Head of caudate nucleus (tissue), 42 donors: ENCODE data around the gene KIAA0513.
"Not testable (repeated sequence)": the region's sequence is repeated elsewhere in the genome, so short reads cannot be mapped to it uniquely, and the experiment has no call there.

ENCODE experiments used
- DNase-seq, 42 donors: peaks; one replicate each; pipeline versions ENCODE4 v3.0.0 to v3.0.0-alpha.2; 2020 to 2021; ENCODE audit warnings: mixed read lengths in 7 of 42
- intact Hi-C: fragments of 100-400 bp; cut with DNase I; formaldehyde crosslinking; loops from one replicate; pipeline ENCODE4 v1.15.0; 2022

The KIAA0513 gene

DNA sequence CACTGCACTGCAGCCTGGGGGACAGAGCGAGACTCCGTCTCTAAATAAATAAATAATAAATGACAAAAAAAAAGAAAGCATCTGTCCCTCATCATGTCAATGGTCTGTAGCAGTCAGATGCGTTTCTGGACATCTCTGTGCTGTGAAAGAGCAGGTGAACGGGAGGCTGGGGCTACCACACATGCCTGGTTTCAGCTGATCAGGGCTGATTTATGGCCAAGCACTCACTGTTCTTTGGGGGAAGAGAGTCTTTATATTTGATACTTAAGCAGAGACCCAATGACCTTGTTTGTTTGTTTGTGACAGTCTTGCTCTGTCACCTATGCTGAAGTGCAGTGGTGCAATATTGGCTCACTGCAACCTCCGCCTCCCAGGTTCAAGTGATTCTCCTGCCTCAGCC lies 17.5 kb downstream of the KIAA0513 start:
- intact Hi-C loops: no loop called here

DNA sequence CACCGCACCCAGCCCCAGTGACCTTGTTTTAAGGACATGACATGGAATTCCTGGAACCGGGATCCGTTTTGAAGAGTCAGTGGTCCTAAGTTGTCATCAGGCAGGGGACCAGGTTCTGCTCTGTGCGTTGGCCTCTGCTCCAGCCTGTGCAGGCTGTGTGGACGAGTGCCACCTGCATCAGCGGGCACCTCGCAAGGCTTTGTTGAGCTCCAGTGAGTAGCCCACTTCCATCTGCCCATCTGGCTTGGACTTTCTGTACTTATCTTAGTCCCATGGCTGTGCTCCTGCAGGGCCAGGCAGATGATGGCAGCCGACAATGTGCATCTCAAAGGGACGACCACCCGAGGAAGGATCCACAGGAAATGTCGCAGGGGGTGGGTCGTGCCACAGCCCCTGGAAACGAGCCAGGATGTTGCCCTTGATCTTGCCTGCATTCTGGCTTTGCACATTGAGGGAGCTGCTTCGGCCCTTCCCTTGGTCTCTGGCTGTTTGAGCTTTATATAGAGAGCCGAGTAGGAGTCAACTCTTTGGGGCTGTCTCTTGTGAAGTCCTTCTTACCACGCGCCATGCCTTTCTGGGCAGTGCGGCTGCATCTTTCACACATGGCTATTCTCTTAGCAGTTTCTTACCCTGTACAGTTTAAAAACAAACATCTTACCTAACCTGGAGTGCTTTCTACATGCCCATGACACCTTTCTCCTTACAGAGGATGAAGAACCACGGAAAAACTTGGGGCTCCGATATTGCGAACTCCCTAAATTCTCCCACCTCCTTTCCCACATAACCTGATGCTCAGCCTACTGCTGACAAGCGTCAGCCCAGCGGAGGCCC lies 18.3 kb downstream of the KIAA0513 start:
- no peak for DNase-seq
- intact Hi-C loops: no loop called here

More for the DNA sequence above, 17.5 kb downstream of the KIAA0513 start:
- no peak for DNase-seq

DNA sequence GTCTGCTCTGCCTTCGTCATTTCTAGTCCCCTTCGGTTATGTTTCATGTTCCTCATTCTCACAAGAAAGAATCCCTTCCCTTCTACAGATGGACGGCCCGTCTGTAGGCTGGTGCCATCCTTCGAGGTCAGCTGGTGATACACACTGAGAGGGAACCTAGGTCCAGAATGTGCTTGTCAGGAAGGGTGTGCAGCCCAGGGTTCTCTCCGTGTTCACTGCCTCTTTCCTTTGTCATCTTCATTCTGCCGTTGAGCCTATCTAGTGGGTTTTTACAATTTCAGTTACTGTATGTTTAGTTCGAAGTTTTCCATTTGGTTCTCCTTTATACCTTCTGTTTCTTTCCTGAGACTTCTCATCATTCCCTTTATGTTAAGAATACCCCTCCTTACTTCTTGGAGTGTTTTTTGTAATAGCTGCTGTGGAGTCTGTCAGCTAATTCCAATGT lies 18.9 kb downstream of the KIAA0513 start:
- peak in 3 of 42 donors; percentile 15 to 39 (median 24) for DNase-seq
- intact Hi-C loops: no loop called here

DNA sequence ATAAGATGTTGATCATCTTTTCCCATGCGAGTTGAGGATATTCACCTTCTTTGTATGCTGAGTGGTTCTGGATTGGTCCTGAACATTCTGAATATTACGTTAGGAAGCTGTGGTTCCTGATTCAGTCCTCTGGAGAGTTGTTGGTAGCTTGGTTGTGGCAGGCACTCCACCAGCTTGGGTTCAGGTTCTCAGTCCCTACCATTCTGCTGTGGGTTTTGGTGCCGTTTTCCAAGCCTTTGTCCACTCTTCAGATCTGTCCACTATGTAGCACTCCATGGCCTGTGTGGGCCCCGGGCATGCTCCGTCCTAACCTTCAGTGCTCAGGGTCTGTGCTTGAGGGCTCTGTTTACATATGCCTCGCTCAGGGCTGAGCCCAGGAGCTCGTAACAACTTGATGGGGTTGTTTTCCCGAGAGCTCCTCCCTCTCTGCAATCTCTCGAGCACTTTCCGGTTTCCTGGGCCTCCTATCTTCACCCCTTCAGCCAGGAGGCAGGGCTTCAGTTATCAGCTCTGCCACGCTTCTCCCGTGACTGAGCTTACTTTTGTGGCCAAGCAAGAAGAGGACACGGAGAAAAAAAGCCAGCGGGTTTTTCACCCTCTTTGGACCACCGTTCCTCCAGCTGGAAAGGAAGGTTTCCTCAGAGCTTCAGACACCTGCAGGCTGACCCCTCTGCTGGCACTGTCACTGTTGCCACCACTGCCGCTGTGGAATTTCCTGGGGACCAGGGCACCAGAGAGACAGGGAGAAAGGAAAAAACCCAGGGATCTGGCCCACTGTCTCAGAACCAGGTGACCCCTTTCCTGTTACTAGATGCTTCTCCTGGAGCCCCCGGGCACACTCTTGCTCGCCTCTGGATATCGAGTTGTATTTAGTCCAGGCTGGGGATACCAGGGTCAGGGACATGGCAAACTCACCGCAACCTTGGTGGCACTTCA lies 19.6 kb downstream of the KIAA0513 start:
- no peak for DNase-seq
- intact Hi-C loops: no loop called here

DNA sequence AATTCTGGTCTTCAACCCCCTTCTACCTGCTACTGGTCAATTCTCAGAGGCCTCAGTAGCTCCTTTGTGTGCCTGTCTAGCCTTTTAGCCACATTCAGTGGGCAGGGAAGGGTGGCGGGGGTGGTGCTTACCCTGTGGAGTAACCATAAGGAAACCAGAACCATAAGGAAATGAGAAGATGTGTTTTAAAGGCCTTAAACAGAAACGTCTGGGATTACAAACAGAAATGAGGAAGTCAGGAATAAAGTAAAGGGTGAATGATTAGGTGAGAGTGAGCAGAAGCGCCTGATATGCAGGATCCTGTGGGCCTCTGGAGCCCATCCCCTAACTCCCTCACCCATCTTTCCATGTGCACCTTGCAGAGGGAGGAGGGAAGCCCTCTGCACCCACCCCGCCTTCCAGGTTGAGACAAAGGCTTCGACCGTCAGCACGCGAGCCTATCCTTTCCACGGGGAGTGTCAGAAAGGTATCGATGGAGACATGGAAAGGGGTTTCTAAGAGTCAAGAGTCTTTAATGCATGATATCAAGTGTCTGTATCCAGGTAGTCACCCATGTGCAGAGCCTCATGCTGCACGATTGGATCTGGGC lies 20.4 kb downstream of the KIAA0513 start:
- intact Hi-C loops: no loop called here
- DNase-seq: no peak

DNA sequence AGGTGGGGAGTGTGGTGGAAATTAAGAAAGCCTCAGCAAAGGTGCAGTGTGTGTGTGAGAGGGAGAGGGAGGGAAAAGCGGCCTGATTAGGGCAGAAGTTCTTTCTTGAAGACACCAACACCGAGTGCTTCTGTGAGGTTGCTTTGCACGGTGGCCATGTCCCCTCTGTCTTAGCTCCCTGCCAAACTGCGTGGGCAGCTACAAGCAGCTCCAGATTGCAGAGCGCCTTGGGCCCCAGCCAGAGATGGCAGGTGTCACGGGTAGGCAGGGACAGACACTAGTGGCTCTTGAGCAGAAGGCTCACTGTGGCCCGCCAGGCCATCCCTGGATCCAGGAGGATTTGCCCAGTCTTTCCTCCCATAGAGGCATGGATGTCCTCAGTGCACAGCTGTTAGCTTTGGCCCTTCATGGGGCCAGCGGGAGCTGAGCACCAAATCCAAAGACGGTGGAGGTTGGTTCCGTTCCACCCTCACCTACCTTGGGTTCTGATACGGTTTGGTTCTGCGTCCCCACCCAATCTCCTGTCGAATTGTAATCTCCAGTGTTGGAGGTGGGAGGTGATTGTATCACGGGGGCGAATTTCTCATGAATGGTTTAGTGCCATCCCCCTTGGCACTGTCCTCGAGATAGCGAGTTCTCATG lies 21.4 kb downstream of the KIAA0513 start:
- intact Hi-C loops: no loop called here

DNA sequence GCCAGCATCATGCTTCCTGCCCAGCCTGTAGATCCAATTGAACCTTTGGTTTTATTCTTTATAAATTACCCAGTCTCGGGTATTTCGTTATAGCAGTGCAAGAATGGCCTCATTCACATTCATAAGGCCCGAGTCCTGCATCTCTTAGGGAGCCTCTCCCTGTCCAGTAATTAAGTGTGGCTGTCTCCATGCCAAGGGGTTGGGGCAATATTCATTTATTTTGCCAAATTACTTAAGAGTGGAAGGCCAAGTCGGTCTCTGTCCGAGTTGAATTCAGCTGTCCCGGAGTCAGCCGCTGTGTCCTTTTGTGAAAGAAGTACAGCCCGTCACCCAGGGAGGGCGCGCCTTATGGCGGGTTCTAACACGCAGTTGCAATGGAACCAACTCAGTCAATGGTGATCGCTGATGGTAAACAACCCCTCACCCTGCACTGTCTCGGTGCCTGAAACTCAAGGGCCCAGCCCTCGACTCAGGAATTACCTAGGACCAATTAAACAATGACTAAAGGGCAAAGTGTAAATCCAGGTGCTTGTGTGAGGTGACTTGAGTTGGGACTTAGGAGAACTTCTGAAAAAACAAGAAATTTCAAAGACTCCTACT lies 22.2 kb downstream of the KIAA0513 start:
- intact Hi-C loops: no loop called here

More for the DNA sequence above, 21.4 kb downstream of the KIAA0513 start:
- DNase-seq: peak in 5 of 42 donors; percentile 22 to 45 (median 32)

DNA sequence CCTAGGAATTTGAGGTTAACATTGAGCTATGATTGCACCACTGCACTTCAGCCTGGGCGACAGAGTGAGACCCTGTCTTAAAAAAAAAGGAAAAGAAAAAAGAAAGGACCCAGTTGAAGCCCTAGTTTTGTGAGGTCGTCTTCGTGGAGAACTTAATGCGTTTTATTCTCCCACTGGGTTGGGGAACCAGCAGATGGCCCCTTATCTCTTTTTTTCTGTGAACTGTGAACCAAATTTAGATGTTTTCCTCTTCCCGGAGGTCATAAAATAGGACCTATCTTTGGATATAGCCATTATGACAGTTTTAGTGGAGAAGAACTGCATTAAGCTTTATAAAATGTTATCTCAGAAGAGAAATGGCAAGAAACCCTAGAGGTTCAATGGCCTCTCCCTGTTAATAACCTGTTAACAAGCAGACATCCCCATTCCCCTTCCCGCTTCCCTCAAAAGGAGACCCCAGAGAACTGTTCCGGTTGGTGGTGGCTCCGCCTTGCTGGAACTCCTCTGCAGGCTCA lies 23.5 kb downstream of the KIAA0513 start:
- intact Hi-C loops: no loop called here
- DNase-seq: no peak

More for the DNA sequence above, 22.2 kb downstream of the KIAA0513 start:
- peak in 1 of 42 donors; percentile 43 for DNase-seq

DNA sequence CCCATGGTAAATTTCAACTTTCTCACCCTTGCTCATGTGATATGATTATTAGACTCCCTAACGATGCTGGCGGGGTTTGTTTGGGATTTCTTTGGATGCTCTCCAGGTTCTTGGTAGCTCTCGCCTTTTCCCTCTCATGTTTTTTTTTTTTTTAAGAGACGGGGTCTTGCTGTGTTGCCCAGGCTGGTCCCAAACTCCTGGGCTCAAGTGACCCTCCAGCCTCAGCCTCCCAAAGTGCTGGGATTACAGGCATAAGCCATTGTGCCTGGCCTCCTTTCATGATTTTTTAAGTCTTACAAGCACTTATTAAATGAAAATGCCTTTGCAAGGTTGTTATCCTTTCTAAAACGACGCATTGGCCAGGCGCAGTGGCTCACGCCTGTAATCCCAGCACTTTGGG lies 24.1 kb downstream of the KIAA0513 start:
- intact Hi-C loops: no loop called here
- DNase-seq: no peak

DNA sequence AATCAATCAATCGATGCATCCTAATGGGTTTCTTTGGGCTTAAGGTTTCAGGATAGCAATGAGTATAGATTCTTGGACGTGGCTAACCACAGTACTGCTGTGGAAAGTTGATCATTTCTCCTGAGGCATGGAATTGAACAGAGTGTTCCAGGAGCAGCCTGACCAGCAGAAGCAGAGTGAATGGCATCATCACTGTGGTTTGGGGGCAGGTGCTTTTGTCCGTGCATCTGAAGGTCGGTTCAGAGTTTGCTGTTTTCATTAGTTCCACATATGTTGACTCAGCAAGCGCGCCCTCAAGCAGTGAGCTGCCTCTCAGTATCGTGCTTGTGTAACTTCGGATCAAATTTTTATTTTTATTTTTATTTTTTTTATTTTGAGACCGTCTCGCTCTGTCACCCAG lies 24.9 kb downstream of the KIAA0513 start:
- intact Hi-C loops: no loop called here
- DNase-seq: no peak

DNA sequence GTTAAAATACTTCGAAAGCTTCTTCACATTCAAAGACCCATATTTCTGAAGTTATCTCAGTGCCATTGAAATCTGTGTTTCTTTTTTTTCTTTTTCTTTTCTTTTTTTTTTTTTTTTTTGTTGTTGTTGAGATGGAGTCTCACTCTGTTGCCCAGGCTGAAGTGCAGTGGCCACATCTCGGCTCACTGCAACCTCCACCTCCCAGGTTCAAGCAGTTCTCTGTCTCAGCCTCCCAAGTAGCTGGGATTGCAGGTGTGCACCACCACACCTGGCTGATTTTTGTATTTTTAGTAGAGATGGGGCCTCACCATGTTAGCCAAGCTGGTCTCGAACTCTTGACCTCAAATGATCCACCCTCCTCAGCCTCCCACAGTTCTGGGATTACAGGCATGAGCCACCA lies 26.7 kb downstream of the KIAA0513 start:
- DNase-seq, intact Hi-C loops: not testable (repeated sequence)

DNA sequence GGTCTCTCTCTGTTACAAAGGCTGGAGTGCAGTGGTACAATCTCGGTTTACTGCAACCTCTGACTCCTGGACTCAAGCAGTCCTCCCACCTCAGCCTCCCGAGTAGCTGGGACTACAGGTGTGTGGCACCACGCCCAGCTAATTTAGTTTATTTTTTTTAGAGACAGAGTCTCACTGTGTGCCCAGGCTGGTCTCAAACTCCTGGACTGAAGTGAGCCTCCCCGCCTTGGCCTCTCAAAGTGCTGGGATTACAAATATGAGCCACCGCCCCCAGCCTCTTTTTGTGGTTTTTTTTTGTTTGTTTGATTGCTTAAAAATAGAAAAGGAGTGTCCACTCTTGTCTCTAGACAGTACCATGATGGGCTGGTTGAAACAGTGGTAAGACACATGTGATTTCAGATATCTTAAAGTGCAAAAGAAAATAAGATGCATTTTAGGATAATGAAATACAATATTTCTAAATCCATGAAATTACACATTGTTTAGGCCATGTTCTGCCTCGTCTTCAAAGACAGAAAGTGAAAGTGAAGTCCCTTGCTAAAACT lies 27.4 kb downstream of the KIAA0513 start:
- DNase-seq: no peak
- intact Hi-C loops: no loop called here

DNA sequence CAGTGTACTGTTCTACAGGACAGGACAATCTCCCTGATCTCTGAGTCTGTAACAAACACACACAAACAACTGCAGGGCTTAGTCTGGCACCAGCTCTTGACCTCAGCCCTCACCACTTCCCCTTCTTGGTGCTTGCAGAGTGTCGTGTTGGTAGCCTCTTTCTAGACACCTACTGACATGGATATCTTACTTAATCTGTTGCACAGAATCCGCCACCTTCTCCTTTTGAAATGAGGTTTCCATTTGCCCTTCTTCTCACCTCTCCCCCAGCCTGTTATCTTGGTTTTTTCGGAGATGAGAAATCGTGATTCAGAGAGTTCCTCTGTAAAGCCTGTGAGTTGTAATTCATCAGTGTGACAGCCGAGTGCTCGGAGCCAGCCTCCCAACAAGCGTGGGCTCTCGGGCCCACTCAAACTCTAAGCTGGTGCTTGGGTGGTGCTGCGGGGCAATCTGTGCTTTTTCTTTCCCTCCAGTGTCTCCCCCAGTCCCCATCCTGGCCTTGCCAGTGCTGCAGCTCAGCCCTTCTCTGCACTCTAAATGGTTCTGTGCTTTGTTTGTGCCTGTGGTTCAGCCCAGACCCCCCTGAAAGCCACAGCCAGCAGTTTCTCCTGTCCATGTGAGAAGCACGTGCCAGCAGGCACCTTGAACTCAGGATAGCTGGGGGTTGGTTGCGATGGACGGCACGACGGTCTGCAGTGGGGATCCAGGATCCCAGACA lies 28.1 kb downstream of the KIAA0513 start:
- peak in 41 of 42 donors; percentile 22 to 87 (median 63) for DNase-seq
- intact Hi-C loops: no loop called here

DNA sequence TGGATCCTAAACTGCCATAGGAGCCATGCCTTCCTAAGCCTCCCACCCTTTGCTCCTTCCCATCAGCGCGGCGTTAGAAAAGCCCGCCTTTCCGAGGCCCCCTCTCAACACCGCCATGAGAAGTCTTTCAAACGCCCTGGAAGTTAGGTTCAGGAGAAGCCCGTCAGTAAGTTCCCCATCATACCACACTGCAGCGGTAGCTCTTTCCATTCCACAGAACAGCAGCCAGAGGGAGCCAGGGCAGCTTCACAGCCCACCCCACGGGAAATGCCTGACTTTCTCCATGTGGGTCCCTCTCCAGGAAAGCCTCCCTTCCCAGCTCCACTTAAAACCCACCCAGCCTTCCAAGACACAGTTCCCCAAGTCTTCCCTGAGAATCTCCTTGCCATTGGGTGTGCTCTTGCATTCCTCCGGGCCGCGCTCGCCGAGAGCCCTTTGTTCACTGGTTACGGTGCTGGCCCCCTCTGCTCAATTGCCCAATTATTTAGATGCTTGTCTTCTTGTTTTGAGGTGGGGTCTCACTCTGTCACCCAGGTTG lies 28.7 kb downstream of the KIAA0513 start:
- peak in 34 of 42 donors; percentile 22 to 71 (median 42) for DNase-seq
- intact Hi-C loops: no loop called here

DNA sequence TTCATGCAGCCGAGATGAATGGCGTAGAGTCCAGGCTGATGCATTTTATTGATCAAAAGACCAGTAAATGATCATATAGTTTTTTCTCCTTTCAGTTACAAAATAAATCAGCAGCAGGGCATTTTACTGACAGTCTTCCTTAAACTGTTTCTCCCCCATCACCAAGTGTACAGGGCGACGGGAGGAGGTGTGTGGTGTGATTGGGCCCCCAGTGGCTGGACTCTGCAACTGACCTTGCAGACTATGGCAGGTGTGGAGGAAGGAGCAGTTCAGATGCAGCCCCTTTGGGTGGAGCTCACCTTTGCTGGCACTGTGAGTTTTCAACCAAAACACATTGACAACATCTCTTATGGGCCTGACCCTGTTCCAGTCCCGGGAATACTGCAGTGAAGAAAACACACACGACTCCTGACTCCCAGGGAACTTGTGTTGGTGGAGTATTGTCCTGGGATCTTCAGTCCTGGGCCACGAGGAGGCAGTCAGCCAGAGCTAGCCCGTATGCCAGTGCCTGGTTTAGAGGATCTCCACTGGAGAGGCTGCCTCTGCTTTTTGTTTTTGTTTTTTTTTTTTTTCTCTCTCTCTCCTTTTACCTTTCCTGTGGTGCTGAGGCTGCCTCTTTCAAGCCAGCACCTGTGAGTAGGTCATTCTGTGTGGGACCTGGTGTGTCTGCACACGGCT lies 29.8 kb downstream of the KIAA0513 start:
- DNase-seq: no peak
- intact Hi-C loops: no loop called here

DNA sequence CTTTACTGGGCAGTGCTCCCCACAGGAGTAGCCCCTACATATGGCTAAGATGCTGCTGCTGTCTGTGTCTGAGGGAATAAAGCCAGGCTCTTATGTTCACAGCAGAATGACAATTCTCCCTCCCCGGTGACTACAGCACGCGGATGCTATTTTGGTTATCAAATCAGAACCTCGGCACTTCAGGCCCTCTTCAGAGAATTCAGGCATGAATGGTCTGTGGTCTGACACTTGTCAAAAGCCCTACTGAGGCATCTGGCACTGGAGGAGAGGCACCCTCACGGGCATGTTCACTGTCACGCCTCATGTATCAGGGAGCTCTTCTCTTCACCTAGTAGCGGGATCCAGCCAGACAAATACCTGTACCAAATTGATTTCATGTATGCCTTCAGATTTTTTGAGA lies 30.4 kb downstream of the KIAA0513 start:
- DNase-seq: no peak
- intact Hi-C loops: no loop called here

DNA sequence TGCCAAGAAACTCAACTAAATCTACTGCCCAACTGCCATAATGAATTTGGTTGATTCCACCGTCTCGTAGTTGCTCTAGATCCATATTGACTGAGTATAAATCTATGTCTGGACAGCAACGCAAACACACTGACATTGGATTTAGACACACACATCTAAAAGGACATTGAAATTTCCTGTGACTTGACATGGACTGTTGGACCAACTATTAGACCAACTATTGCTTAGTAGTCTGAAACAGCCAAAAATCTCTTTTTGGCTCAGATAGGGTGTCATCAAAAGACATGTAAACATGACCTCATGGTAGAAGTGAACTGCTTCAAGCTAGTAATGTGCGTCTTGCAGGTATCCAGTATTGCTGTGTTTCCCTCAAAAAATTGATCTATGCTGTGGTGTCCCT lies 31.3 kb downstream of the KIAA0513 start:
- no peak for DNase-seq
- intact Hi-C loops: no loop called here
